ENCODE data around the gene SVIL.
A peak's percentile ranks its signal among the peaks of the same experiment; 100 is the strongest.
"Not testable (repeated sequence)": the region's sequence is repeated elsewhere in the genome, so short reads cannot be mapped to it uniquely, and the experiment has no call there.

Gene SVIL

DNA sequence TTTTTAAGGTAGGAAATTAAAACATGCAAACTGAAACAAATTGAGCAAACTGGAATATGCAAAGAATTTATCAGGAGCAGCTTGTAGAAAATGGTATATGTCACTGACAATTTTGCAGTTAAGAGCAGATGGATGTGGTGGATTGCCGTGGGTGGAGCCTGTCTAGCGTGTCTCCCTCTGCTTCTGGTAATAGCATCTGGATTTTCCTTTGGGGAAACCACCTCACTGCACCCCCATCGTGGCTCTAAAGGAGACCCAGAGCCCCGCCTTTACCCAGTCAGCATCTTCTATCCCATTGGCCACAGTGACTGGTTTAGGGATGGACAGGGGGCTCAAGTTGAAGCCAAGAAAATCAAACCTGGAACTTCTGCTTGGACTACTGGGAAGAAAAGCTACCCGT, 142.9 kb downstream of the SVIL start:
- Mint-ChIP-seq H3K36me3 (ENCODE audit: low read depth) (peaks cover 76% of the 10 kb centered on the region), H3K9me3 (no peaks in the 10 kb centered on the region), H3K27me3 (no peaks in the 10 kb centered on the region), H3K27ac (no peak overlapping the region), H3K4me1 (ENCODE audit: low read depth) (peaks cover 25% of the 10 kb centered on the region), H3K4me3 (no peak overlapping the region)
- DNase-seq: no peak

DNA sequence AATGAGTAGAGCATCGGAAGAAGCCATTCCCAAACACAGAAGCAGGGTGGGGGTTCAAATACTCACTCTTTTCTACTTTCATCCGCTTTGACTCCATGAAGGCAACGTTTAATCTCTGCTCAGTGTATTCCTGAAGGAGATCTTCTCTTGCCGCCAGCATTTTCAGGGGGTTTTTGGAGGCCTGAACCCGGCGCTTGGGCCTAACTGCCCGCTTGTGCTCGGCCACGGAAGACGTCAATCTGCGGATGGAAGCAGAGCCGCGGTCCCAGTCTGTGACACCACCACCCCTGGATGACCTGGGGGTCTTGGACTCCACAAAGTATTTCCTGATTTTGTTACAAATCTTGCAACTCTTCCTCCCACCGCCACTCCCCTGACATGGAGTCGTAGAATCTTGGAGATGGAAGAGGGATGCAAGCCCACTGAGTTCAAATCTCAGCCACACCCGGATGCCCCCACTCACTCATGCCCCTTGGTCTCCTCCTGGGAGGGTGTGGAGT, 143.9 kb downstream of the SVIL start:
- not testable (repeated sequence) for DNase-seq, H3K9me3 Mint-ChIP-seq, H3K27me3 Mint-ChIP-seq, H3K27ac Mint-ChIP-seq, H3K4me3 Mint-ChIP-seq
- Mint-ChIP-seq H3K4me1 (ENCODE audit: low read depth) (peaks cover 31% of the 10 kb centered on the region), H3K36me3 (ENCODE audit: low read depth) (peaks cover 82% of the 10 kb centered on the region)

DNA sequence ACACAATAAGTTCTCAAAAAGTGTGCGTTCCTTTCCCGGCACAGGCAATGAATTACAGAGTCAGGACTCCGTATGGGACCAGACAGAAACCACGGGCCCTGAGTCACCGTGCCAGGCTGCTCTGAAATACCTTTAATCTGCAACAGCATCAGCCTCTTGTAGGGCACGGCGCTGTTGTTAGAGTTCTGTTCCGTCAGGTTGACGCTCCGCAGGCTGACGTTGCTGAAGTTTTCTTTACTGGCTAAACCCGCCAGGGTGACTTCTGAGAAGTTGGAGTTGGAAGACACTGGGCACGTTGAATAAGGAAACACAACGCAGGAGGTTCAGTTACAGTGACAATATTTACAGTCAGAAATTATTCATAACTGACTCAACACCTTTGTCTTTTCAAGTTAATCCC, 146.3 kb downstream of the SVIL start:
- peaks cover 84% of the 10 kb centered on the region for H3K36me3 Mint-ChIP-seq (ENCODE audit: low read depth)
- not testable (repeated sequence) for H3K9me3 Mint-ChIP-seq, DNase-seq, H3K27ac Mint-ChIP-seq, H3K4me3 Mint-ChIP-seq, H3K27me3 Mint-ChIP-seq
- H3K4me1 Mint-ChIP-seq (ENCODE audit: low read depth): peaks cover 44% of the 10 kb centered on the region

DNA sequence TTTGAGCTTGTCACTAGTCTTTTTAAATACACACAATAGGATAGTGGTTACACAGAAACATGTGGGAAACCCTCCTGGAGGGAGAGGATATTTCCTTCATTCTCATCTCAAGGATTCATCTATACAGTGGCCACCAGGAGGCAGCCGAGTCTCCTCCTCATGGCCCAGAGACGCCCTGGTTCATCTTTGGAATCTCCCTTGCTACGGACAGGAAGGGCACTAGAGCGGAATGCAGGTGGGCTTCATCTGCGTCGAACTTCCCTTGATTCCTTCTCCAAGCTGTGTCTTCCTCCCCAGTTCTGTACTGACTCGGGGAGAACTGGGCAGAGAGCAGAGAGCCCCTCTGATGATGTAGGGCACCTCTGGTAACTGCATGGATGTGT, 146.9 kb downstream of the SVIL start:
- not testable (repeated sequence) for H3K9me3 Mint-ChIP-seq, H3K4me3 Mint-ChIP-seq, DNase-seq, H3K27me3 Mint-ChIP-seq
- peaks cover 50% of the 10 kb centered on the region for H3K4me1 Mint-ChIP-seq (ENCODE audit: low read depth)
- H3K27ac Mint-ChIP-seq: peak overlapping the region; percentile 44
- H3K36me3 Mint-ChIP-seq (ENCODE audit: low read depth): peaks cover 80% of the 10 kb centered on the region

DNA sequence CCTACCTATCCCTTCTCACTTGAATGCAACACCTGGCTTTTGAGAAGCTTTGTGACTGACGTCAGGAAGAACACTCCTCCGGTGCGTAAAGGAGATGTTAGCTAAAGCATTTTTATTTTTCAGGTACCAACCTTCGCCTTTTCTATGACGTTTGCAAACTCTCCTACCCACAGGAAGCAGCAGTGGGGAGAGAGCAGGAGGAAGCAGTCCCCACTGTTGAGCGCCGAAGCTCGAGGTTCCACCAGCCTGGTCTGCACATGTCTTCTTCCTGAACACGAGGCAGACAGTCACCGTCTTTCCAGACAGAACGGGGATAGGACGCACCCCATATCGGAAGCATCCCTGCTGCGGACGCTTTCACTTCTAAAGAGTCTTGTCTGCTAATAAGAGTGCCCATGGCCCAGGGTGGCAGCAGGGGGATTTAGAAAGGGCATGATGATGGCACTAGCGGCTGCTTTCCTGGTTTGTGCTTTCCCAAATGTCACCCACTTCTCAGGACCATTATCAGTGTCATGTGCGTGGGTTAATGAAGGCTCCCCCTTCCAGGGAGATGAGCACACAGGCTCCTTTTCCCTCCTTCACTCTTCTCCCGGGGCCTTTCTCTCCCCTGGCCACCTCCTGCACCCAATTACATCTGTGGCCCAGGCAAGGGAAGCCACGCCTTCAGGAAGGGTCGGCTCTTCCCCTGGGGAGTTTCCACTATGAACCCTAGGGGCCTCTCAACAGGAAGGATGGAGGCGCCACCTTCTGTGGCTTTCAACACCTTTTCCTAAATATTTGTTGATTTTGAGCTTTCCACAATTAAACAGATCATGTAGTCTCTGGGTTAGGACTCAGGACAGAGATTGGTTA, 147.5 kb downstream of the SVIL start:
- Mint-ChIP-seq H3K27ac (peak overlapping the region; percentile 60), H3K36me3 (ENCODE audit: low read depth) (peaks cover 79% of the 10 kb centered on the region), H3K4me1 (ENCODE audit: low read depth) (peaks cover 56% of the 10 kb centered on the region)
- not testable (repeated sequence) for H3K27me3 Mint-ChIP-seq, H3K9me3 Mint-ChIP-seq, H3K4me3 Mint-ChIP-seq, DNase-seq

DNA sequence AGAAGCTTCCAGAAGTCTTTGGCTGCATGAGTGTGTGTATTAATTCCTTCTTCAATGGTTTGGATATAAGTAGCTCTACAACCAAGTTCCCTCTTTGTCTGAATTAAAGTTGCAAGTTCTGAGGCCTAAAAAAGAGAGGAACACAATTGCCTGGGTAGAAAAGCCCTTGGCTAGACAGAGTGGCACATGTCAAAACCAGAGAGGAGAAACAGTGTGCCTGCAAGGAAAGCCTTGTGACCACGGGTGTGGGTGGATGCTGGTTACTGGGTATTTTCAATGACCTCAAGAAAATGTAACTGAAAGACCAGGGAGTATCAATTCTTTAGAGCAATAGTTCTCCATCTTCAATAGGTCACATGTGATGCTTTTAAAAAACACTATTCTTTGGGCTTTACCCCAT, 148.3 kb downstream of the SVIL start:
- no peaks in the 10 kb centered on the region for H3K9me3 Mint-ChIP-seq
- no peak for DNase-seq
- H3K36me3 Mint-ChIP-seq (ENCODE audit: low read depth): peaks cover 73% of the 10 kb centered on the region
- no peaks in the 10 kb centered on the region for H3K27me3 Mint-ChIP-seq
- H3K4me1 Mint-ChIP-seq (ENCODE audit: low read depth): peaks cover 58% of the 10 kb centered on the region
- H3K4me3 Mint-ChIP-seq: no peak overlapping the region
- H3K27ac Mint-ChIP-seq: peak overlapping the region; percentile 74

DNA sequence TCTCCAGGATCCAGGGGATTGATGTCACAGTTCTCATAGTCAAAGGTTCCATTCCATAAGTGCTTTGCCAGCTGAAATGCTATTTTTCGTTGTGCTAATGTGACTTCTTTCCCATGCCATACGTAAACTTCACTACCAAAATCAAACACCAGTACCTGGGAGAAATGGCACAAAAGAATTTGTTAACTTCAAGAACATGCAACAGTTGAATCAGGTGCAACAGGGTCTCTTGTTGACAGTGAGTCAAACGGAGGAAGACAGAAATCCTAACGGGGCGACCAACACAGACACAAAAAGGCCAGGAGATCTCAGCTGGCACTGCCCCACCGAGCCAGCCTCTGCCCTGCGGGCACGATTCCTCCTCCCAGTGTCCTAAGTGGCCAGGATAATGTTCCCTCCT, 150.1 kb downstream of the SVIL start:
- DNase-seq, H3K4me3 Mint-ChIP-seq, H3K27ac Mint-ChIP-seq, H3K27me3 Mint-ChIP-seq, H3K9me3 Mint-ChIP-seq: not testable (repeated sequence)
- Mint-ChIP-seq H3K36me3 (ENCODE audit: low read depth) (peaks cover 76% of the 10 kb centered on the region), H3K4me1 (ENCODE audit: low read depth) (peaks cover 60% of the 10 kb centered on the region)

DNA sequence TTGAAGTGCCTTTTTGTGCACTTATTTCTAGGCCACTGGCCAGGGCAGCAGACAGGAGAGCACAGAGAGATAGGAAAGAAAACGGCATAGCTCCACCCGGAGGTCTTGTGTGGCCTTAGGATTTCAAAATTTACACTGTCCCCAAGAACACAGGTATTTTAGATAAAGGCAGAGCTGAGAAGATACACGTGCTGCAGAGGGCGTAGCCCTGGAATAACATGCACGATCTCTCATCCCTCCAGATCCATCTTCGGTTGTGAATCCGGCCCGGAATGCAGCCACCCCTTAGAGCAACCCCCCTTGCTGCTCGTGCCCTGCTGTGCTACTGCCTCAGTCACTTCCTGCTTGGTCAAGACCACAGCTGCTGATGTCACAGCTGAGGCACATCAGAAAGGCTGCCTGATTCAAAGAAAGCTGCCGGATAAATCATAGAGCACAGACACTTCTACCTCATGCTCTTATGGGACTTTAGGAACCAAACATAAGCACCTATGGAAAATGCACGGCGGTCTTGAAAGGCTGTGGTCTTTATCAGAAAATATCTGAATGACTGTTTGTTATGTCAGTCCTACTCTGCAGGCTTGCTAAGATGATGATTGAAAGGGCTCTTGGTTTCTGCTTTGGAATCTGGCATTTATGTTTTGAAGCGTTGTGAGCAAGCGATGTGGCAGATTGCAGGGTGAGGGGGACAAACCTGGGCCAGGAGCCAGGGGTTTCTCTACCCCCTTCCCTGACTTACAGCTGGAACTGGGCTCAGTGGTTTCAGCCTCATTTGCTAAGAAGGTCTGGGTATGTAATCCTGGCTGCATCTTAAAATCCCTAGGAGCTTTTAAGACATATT, 152.0 kb downstream of the SVIL start:
- Mint-ChIP-seq H3K9me3 (no peaks in the 10 kb centered on the region), H3K27ac (peak overlapping the region; percentile 87)

DNA sequence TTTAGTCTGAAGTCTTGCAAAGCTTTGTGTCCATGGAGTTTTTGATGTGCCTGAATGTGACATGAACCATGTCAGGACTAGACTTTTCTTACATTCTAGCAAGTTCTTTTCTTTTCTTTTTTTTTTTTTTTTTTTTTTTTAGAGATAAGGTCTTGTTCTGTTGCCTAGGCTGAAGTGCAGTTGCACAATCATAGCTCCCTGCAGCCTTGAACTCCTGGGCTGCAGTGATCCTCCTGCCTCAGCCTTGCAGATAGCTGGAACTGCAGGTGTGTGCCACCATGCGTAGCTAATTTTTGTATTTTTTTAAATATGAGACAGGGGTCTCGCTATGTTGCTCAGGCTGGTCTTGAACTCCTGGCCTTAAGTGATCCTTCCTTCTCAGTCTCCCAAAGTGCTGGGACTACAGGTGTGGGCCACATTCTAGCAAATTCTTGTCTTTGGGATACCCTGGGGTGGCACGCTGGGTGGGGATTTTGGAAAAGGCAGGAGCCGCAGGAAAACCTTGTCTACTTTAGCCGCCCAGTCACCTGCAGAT, 152.8 kb downstream of the SVIL start:
- Mint-ChIP-seq H3K9me3 (no peaks in the 10 kb centered on the region), H3K4me1 (ENCODE audit: low read depth) (peaks cover 40% of the 10 kb centered on the region), H3K4me3 (no peak overlapping the region), H3K27me3 (no peaks in the 10 kb centered on the region), H3K36me3 (ENCODE audit: low read depth) (peaks cover 63% of the 10 kb centered on the region), H3K27ac (peak overlapping the region; percentile 87)
- no peak for DNase-seq

More for the DNA sequence above, 152.0 kb downstream of the SVIL start:
- H3K4me3 Mint-ChIP-seq: peak overlapping the region; percentile 38
- H3K27me3 Mint-ChIP-seq: no peaks in the 10 kb centered on the region
- peaks cover 49% of the 10 kb centered on the region for H3K4me1 Mint-ChIP-seq (ENCODE audit: low read depth)
- H3K36me3 Mint-ChIP-seq (ENCODE audit: low read depth): peaks cover 66% of the 10 kb centered on the region
- no peak for DNase-seq

DNA sequence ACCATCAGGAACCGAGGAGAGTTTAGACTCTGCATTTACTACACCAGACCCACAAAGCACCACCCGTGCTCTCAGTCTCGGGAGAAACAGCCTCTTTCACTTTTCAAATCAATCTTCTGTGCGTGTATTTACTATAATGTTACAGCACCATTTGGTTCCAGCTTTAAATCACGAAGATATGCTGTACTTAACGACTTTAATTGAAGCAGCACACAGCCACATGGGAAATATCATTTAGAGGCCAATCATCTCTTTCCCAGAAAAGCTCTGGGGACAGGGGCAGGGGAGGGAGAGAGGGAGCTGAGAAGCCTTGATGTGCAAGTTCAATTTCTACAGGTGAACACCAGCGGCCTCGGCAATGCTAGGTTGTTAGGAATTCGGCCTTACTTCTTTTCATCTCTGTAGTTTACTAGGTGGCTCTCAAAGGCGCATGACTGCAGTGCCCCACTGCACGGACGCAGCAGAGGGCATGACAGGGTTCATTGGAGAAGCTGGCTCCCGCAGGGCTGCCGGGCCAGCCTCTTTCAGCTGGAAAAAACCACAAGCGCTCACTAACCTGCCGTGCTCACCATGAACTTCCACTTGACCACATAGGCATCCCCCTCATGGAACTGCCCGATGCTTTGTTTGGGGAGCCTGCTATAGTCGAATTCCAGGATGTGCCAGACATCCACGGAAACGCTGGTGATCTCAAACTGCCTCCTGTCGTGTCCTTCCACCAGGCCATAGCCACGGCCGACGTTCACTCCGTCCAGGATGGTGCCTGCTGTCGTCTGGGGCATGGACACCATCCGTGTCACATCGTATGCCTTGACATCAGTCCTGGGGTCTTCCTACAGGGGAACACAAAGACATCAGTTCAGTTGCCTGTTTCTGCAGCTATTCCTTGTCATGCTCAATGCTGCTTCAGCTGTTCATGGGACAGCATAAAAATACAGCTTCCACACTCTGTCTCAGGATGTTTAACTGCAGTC, 154.5 kb downstream of the SVIL start:
- no peaks in the 10 kb centered on the region for H3K27me3 Mint-ChIP-seq
- no peaks in the 10 kb centered on the region for H3K9me3 Mint-ChIP-seq
- no peak overlapping the region for H3K27ac Mint-ChIP-seq
- H3K36me3 Mint-ChIP-seq (ENCODE audit: low read depth): peaks cover 53% of the 10 kb centered on the region
- H3K4me3 Mint-ChIP-seq: no peak overlapping the region
- no peak for DNase-seq
- peaks cover 26% of the 10 kb centered on the region for H3K4me1 Mint-ChIP-seq (ENCODE audit: low read depth)

DNA sequence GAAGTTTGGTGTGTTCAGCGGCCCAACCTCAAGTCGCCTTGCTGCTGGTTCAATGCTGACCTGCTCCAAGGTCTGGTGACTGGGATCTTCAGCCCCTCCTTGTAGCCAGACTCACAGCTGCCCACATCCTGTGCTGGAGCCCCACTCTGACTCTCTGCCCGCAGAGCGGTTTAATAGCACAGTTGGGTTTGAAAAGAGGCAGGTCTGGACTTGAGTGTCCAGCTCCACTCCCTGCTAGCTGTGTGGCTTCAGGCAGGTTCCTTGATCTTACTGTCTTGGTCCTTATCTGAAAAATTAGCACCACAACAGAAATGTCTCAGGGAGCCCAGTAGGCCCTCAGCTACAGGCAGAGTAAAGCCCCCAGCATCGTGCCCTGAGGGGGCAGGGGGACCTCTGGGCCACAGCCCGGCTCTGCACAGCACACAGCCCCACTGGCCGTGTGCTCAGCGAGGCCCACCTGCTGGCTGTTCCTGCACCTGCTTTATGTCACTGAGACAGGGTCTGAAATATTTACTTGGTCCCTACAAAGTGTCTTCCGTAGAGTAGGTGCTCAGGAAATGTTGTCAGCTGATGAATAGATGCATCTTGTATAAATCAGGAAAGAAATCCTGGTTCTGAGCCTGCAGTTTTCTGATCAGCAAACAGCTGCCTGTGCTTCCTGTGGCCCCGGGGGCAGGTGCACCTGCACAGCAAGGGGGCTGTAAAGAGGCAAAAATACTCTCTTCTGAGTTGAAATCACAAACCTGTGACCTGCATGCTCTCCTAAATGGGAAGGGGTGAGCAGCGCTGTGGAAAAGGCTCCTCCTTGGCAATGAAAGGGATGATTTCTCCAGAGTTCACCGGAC, 155.5 kb downstream of the SVIL start:
- Mint-ChIP-seq H3K27ac (no peak overlapping the region), H3K9me3 (no peaks in the 10 kb centered on the region), H3K4me1 (ENCODE audit: low read depth) (peaks cover 22% of the 10 kb centered on the region), H3K4me3 (no peak overlapping the region), H3K36me3 (ENCODE audit: low read depth) (peaks cover 49% of the 10 kb centered on the region), H3K27me3 (no peaks in the 10 kb centered on the region)
- DNase-seq: no peak

DNA sequence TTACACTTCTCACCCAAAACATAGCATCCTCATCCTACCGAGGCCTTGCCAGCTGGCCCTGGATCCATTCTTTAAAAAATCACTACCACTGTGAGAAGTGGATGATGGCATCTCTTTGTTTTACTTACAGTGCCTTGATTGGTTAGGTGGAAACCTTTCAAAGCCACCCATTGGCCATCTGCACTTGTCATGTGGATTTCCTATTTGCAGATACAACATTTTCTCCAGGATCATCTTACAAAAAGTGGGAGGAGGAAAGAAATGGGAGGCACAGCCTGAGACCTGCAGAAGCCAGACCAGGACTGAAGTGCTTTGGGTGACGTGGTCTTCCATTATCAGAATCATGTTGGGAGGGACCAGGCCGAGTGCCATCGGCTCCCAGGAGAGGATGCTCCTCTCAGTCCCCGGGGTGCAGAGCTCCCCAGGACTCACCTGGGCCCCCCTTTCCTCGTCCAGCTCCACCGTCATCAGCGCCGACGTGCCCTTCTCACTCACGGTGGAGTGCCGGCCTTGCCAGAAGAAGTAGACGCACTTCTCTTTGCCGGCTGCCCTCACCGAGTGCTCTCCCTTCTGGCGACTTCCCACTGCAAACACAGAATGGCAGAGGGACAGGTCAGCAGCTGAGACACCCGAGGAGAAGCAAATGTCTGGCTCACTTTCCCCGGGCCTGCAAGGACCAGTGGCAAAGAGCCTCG, 161.2 kb downstream of the SVIL start:
- DNase-seq: no peak
- H3K4me3 Mint-ChIP-seq: no peak overlapping the region
- no peak overlapping the region for H3K27ac Mint-ChIP-seq
- H3K27me3 Mint-ChIP-seq: no peaks in the 10 kb centered on the region
- peaks cover 67% of the 10 kb centered on the region for H3K36me3 Mint-ChIP-seq (ENCODE audit: low read depth)
- peaks cover 11% of the 10 kb centered on the region for H3K4me1 Mint-ChIP-seq (ENCODE audit: low read depth)
- no peaks in the 10 kb centered on the region for H3K9me3 Mint-ChIP-seq

DNA sequence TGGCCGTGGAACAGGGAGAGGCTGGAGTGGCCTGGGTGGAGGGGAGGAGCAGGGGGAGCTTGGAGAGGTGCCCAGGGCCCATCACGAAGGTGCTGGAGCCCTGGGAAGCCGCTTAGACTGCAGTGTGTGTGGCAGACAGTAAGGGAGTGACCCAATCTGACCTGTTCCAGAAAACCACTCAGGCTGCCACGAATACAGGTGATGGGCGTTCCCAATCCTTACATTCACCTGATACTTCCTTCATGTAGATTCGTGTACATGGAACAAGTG, 161.7 kb downstream of the SVIL start:
- Mint-ChIP-seq H3K4me1 (ENCODE audit: low read depth) (peaks cover 11% of the 10 kb centered on the region), H3K27me3 (no peaks in the 10 kb centered on the region), H3K27ac (no peak overlapping the region), H3K9me3 (no peaks in the 10 kb centered on the region), H3K4me3 (no peak overlapping the region), H3K36me3 (ENCODE audit: low read depth) (peaks cover 69% of the 10 kb centered on the region)
- DNase-seq: no peak
